ENCODE measurements around the gene TNFSF13.

The TNFSF13 gene, protein sequence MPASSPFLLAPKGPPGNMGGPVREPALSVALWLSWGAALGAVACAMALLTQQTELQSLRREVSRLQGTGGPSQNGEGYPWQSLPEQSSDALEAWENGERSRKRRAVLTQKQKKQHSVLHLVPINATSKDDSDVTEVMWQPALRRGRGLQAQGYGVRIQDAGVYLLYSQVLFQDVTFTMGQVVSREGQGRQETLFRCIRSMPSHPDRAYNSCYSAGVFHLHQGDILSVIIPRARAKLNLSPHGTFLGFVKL

DNA sequence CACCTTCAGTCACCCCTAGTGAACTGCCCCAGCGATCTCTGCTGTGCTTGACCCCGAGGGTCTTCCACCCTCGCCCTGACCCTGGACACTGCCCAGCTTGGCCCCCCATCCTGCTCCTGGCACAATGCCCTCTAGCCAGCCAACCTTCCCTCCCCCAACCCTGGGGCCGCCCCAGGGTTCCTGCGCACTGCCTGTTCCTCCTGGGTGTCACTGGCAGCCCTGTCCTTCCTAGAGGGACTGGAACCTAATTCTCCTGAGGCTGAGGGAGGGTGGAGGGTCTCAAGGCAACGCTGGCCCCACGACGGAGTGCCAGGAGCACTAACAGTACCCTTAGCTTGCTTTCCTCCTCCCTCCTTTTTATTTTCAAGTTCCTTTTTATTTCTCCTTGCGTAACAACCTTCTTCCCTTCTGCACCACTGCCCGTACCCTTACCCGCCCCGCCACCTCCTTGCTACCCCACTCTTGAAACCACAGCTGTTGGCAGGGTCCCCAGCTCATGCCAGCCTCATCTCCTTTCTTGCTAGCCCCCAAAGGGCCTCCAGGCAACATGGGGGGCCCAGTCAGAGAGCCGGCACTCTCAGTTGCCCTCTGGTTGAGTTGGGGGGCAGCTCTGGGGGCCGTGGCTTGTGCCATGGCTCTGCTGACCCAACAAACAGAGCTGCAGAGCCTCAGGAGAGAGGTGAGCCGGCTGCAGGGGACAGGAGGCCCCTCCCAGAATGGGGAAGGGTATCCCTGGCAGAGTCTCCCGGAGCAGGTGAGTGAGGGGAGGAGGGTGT, at the start of gene TNFSF13:
Gene TNFSF13 (plus strand): TSS at position 207 of the 776 bp plus-strand sequence. CDS start 290 bp downstream, at position 497.
- DNase-seq (ENCODE audit: low spot score), result no peak

DNA sequence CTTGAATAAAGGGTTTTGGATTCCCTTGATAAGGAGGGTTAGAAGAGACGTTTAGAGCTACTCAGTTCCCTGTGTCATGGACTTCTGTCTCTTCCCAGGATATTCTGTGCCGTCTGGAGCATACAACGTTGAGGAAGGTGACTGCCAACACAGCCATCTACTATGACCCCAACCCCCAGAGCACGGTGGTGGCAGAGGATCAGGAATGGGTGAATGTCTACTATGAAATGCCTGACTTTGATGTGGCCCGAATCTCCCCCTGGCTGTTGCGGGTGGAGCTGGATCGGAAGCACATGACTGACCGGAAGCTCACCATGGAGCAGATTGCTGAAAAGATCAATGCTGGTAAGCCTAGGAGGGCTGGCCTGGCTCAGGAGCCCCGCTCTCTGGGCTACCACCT, 49.7 kb upstream of the TNFSF13 start:
- no peak for DNase-seq (ENCODE audit: low spot score)

DNA sequence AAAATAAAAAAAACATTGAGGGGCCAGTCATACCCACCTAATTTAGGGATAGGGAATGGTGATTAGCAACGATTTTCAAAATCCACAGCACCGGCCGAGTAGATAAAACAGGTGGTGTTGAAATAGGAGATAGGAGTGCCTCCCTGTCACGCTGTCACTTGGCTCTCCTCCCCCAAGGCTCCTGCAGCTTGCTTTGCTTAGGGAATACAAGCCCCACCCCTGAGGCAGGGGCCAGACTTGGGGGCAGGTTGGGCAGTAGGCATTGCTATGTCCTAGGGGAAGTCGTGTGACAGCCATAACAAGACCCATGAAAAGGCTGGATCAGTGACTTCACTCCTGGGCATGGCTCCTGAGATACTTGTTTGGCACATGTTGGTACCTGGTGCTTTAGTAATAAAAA, 48.6 kb upstream of the TNFSF13 start:
- no peak for DNase-seq (ENCODE audit: low spot score)

DNA sequence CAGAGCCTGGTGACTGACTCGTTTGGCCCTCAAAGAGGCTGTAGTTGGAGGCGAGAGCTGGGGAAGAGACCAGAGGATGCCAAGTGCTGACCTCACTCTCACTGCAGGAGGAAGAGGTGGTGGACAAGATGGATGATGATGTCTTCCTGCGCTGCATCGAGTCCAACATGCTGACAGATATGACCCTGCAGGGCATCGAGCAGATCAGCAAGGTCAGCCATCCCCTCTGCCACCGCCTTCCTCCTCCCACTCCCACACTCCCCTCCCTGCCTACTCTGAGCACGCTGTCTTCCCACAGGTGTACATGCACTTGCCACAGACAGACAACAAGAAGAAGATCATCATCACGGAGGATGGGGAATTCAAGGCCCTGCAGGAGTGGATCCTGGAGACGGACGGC, 47.4 kb upstream of the TNFSF13 start:
- DNase-seq (ENCODE audit: low spot score), result no peak

DNA sequence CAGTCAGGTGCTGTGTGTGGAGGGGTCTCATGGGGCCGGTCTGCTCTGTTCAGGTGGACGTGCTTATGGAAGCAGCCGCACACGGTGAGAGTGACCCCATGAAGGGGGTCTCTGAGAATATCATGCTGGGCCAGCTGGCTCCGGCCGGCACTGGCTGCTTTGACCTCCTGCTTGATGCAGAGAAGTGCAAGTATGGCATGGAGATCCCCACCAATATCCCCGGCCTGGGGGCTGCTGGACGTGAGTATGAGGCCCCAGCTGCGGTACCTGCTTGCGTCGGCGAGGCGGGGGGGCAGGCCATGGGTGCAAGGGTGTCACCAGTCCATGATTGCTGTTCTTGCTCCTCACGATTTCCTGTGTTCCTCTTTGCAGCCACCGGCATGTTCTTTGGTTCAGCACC, 46.4 kb upstream of the TNFSF13 start:
- DNase-seq (ENCODE audit: low spot score), result no peak

DNA sequence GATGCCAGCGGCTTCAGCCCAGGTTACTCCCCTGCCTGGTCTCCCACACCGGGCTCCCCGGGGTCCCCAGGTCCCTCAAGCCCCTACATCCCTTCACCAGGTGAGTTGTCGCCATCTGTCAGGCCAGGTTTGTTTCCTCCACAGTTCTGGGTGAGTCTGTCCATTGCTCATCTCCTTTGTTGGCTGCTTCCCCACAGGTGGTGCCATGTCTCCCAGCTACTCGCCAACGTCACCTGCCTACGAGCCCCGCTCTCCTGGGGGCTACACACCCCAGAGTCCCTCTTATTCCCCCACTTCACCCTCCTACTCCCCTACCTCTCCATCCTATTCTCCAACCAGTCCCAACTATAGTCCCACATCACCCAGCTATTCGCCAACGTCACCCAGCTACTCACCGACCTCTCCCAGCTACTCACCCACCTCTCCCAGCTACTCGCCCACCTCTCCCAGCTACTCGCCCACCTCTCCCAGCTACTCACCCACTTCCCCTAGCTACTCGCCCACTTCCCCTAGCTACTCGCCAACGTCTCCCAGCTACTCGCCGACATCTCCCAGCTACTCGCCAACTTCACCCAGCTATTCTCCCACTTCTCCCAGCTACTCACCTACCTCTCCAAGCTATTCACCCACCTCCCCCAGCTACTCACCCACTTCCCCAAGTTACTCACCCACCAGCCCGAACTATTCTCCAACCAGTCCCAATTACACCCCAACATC, 45.6 kb upstream of the TNFSF13 start:
- DNase-seq (ENCODE audit: low spot score), result no peak

DNA sequence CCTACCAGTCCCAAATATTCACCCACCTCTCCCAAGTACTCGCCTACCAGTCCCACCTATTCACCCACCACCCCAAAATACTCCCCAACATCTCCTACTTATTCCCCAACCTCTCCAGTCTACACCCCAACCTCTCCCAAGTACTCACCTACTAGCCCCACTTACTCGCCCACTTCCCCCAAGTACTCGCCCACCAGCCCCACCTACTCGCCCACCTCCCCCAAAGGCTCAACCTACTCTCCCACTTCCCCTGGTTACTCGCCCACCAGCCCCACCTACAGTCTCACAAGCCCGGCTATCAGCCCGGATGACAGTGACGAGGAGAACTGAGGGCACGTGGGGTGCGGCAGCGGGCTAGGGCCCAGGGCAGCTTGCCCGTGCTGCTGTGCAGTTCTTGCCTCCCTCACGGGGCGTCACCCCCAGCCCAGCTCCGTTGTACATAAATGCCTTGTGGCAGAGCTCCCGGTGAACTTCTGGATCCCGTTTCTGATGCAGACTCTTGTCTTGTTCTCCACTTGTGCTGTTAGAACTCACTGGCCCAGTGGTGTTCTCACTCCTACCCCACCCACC, 44.6 kb upstream of the TNFSF13 start:
- no peak for DNase-seq (ENCODE audit: low spot score)

DNA sequence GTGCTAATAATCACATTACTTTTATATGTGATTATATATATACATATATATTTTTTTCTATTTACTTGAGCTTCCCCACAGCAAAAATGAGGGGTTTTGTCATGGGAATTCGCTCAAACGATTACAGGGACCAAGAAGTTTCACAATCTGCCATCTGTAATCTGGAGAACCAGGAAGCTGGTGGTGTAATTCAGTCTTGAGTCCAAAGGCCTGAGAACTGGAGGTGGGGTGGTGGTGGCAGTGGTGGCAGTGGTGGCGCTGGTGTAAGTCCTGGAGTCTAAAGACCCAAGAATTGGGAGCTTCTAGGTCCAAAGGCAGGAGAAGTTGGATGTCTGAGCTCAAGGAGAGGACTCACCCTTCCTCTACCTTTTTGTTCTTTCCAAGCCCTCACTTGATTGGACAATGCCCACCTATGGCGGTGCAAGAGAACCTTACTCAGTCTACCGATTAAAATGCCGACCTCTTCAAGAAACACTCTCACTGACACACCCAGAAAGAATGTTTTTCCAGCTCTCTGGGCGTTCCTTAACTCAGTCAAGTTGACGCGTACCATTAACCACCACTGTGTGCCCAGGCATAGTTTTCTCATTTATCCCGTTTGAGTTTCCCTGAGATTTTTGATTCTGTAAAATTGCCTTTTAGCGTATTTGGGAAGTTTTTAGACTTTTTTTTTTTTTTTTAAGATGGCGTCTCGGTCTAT, 42.5 kb upstream of the TNFSF13 start:
- DNase-seq (ENCODE audit: low spot score), result no peak

DNA sequence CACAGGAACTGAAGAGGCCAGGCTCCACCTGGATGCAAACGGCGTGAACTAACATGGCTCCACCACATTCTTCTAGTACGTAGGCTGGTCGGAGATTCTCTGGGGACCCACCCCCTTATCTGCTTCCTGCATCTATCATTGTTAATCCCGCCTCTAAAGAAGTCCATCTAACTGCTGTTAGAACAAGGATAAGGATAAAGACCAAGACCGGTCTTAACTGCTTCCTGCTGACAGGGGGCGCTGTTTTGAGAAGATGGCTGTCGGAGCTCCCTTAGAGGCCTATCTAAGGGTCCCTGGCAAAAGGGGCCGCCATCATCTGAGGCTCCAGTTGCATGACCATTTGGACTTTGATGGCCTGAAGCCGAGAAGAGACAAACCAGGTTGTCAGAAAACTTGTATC, 35.5 kb upstream of the TNFSF13 start:
- no peak for DNase-seq (ENCODE audit: low spot score)

DNA sequence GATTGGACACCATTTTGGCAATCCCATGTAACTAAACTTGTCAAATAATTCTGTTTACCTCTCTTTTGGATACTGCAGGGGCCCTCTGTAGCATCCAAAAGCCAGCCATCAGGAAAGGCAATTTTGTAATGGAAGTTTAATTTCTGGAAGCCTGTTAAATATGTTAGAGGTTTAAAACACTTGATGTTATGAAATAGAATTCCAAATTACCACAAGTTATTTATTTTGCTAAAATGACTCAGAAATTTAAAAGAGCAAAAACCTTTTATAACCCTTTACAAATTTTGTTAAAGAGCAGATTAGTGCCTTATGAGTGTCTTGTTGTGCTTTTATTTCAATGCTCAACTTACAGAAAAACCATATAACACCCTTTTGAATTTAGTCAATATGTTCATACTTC, 29.7 kb upstream of the TNFSF13 start:
- DNase-seq (ENCODE audit: low spot score), result no peak

DNA sequence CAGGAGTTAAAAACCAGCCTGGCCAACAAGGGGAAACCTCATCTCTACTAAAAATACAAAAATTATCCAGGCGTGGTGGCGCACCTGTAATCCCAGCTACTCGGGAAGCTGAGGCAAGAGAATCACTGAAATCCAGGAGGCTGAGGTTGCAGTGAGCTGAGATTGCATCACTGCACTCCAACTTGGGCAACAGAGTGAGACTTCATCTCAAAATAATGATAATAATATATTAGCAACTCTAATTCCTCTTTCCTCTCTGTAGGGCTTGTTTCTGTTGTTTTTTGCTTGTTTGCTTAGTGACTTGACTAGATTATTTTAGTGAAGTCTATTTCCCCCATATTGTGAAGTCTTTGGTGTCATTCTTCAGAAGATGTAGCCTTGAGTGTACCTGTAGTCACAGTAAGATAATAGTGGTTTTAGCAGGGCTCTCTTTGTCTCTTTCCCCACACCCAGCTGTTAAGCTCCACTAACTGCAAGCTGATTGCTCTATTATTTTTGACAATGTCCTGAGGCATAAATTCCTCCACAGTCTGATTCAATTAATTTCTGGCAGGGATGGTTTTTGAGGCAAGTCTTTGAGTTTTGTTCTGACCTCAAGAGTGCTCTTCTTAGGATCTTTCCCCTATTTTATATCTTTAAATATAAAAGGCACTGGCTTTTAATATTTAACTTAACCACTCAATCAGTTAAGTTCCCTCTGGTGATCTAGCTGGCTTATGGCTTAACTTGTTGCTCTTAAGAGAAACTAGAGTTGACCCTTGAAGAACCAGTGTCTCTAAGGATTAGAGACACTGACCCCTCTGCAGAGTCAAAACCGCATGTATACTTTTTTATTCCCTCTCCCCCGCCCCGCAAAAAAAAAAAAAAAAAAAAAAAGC, 28.3 kb upstream of the TNFSF13 start:
- DNase-seq (ENCODE audit: low spot score), result no peak

DNA sequence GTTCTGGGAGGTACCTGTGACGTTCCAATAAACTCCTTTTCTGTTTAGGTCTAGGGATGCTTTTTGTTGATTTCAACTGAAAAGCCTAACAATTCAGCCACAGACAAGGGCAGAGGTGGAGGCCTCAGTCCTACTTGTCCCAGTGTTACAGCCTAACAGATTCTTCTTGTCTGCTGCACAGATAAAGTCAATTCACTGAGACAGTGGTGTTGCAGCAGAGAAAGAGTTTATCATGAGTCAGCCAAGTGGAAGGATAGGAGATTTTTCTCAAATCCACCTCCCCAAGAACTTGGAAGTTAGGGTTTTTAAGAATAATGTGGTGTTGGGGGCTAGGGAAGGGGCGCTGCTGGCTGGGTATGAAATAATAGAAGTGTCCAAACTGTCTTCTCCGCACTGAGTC, 20.5 kb upstream of the TNFSF13 start:
- DNase-seq (ENCODE audit: low spot score), result no peak

DNA sequence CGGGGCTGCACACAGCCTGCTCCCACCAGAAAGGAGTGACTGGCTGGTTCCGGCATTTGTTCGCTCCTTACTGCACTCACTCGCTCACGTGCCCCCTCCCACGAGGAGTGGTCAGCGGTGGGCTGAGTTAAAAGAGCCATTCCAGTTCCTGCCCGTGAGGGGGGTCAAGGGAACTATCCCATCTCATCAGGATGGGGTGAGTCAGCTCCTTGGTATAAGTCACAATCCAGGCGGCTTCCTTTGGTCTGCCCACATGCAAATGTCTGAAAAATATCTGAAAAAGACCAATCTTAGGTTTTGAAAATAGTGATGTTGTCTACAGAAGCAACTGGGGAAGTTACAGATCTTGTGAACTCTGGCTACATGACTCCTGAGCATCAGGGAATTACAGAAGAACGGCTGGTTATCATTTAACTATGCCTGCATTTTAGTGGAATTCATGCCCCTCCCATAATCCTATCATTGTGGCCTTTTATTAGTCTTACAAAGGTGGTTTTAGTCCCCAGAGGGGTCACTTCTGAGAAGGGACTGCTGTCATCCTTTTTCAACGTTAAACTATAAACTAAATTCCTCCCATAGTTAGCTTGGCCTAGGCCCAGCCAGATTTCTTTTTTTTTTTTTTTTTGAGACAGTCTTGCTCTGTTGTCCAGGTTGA, 19.5 kb upstream of the TNFSF13 start:
- DNase-seq (ENCODE audit: low spot score), result no peak

DNA sequence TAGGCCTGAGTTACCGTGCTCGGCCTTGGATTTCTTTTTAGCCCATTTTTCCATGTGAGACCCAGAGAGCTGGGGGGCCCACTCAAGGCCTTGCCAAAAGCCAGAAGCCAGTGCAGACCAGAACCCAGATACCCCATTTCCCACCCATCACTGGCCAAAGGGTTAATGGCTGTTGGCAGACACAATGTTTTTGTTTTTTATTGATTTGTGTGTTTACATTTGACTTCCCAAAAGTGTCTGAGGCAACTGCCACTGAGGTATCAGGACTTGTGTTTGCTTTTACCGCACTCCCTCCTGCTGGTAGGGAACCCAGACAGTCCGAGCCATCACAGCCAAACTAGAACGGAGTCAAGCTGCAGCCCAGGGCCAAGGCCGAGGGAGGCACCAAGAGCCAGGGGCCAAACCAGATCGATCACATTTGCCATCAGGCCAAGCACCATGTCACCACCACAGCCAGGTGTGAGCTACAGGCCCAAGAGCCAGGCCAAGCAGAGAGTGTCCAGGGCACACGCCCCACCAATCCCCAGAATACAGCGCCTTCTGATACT, 17.4 kb upstream of the TNFSF13 start:
- no peak for DNase-seq (ENCODE audit: low spot score)

DNA sequence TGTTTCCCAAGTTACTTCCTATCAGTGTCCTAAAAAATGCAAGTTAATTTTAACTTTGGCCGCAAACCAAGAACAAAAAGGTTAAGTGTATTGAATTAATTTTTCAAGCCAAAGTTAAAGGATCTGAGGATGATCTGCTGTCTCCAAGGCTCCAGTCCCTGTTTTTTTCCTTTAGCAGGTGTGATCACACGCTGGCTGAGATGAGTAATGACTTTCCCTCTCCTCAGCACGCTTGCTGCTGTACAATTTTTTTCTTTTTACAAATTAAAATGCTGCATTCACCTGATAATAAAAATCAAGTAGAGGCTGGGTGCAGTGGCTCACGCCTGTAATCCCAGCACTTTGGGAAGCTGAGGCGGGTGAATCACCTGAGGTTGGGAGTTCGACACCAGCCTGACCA, 13.6 kb upstream of the TNFSF13 start:
- no peak for DNase-seq (ENCODE audit: low spot score)

DNA sequence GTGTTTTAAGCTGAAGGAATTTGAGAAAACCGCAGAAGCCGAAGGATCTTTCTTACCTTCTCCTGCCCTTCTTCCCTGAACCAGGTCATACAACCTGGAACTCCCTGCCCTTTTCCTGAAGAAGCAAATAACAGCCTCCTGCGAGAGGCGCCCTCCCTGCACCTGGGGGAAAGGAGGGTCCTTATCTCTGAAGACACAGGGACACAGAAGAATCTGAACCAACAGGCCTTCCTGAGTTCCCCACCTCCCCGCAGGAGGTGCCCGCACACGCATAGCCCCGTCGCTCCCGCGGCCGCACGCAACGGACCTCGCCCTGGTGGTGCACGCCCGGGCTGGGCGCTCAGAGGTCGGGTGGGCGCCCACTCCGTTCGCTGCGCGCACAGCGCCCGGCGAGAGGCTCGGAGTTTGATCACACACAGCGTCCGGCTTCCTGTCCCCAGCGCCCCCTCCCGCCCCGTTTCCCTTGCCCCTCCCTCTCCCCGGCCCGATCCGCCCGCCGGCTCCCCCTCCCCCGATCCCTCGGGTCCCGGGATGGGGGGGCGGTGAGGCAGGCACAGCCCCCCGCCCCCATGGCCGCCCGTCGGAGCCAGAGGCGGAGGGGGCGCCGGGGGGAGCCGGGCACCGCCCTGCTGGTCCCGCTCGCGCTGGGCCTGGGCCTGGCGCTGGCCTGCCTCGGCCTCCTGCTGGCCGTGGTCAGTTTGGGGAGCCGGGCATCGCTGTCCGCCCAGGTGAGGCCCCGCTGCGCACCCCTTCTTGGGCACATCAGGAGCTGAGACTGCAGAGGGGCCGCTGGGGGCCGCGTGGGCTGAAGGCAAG, 9.8 kb upstream of the TNFSF13 start, which contains the start of gene TNFSF12:
Gene TNFSF12 (plus strand): TSS at position 474 of the 816 bp plus-strand sequence. CDS start 96 bp downstream, at position 570.
- DNase-seq (ENCODE audit: low spot score), result no peak

DNA sequence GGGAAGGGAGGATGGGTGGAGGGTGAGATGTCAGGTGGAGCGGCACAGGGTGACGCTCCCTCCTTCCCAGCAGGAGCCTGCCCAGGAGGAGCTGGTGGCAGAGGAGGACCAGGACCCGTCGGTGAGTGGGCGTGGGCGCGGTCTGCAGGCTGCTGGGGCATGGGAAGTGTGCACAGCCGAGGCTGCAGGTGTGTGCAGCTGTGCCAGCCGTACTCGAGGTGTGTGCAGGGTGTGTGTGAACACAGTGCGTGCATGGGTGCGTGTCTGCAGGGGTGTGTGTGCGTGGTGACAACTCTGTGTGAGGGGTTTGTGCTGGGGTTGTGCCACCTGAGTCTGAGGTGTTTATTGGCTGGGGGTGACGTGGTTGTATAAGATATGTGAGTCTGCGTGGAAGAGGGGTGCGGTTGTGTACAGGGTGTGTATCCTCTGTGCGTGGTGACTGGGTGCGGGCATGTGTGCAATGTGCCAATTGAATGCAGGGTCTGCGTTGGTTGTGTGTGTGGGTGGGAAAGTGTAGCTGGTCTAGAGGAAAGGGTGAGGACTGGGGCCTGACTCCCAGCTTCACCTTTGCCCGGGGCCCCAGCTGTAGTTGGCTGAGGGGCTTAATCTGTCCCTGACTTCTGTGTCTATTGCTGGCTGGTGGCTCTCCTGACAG, 9.0 kb upstream of the TNFSF13 start:
- DNase-seq (ENCODE audit: low spot score), result no peak

DNA sequence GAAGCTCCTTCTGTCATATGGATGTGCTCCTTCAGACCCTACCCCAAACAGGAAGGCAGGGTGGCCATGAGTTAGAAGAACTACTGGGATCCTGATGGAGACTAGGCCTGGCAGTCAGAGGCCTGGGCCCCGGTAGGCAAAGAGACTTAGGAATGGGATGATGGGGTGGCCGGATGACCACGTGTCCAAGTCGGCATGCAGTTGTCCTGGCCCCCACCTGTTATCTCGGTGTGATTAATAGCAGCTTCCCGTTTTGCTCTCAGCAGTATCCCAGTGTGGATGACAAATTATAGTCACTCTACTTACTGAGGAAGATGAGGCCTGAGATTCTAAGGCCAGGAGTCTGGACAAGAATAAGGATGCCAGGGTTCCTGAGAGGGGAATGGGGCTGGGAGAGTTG, 8.2 kb upstream of the TNFSF13 start:
- no peak for DNase-seq (ENCODE audit: low spot score)

DNA sequence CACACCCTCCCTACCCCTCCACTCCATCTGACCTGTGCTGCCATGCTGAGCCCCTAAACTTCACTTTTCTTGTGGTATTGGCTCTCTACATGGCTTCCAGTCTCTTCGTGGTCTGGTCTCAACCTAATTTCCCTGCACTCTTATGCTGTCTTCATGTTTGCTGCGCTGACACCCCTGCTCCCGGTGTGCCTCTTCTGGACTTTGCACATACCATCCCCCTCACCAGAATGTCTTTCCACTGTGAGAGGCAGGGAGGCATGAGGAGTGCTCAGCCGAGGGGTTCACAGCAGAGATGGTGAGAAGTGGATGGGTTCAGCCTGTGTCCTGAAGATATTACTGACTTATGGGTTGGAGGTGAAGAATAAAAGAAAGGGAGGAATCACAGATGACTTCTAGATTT, 7.2 kb upstream of the TNFSF13 start:
- DNase-seq (ENCODE audit: low spot score), result no peak

Measured in NAMALWA (cell line).